Measurements from ENCODE around the gene ZNF768. TPM values are rescaled to one million over a fixed set of nuclear protein-coding genes. Genes with fewer than 3 reads are reported as not detected.

ZNF768 gene
- polyA plus RNA-seq, 4 donors = 36.0 to 69.0 (median 50.0) TPM

- DNase-seq (ENCODE audit: low read depth in 4 of 4, low spot score in 3 of 4) = no peak
Observed at GRCh38 chr16:30474684-30475083, 51.7 kb downstream of the ZNF768 start.

DNA sequence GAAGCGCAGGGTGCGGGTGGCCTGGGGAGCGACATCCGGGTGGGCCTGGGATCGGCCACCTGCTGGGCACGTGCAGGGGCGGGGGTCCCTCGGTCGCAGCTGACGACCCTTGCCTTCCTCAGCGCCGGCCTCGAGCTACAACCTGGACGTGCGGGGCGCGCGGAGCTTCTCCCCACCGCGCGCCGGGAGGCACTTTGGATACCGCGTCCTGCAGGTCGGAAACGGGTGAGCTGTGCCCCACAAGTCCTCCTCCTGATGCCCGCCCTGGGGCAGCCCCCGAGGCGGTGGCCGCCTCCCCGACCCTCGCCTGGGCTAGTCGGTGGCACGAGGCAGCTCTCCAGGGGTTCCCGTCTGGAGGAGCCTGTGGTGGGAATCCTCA, 52.3 kb downstream of the ZNF768 start:
- no peak for DNase-seq (ENCODE audit: low read depth in 4 of 4, low spot score in 3 of 4)

Other genes starting within 250 kb of the ZNF768 start
- gene CD2BP2, start 171.3 kb downstream of the ZNF768 start, polyA plus RNA-seq (ENCODE audit: insufficient read length in 4 of 4) = 10 to 100 TPM; 42.1 to 56.7 (median 55.7) TPM
- gene TBC1D10B, start 156.1 kb downstream of the ZNF768 start, polyA plus RNA-seq (ENCODE audit: insufficient read length in 4 of 4) = 10 to 100 TPM; 28.2 to 44.1 (median 34.2) TPM
- gene MYL11, start 151.8 kb downstream of the ZNF768 start, polyA plus RNA-seq (ENCODE audit: insufficient read length in 4 of 4) = 1 to 10 TPM in 3 of 4 donors, not detected in 1; 1.2 to 1.4 (median 1.2) TPM
- gene SEPTIN1, start 144.0 kb downstream of the ZNF768 start, polyA plus RNA-seq (ENCODE audit: insufficient read length in 4 of 4) = 1 to 10 TPM; 1.3 to 4.0 (median 2.1) TPM
- 10 to 100 TPM; 10.1 to 15.4 (median 13.1) TPM for gene ZNF48, start 131.1 kb downstream of the ZNF768 start, polyA plus RNA-seq (ENCODE audit: insufficient read length in 4 of 4)
- gene ZNF771, start 119.0 kb downstream of the ZNF768 start, polyA plus RNA-seq (ENCODE audit: insufficient read length in 4 of 4) = 10 to 100 TPM in 1 of 4 donors, 1 to 10 TPM in 3; 4.6 to 10.0 (median 5.2) TPM
- gene DCTPP1, start 96.5 kb downstream of the ZNF768 start, polyA plus RNA-seq (ENCODE audit: insufficient read length in 4 of 4) = 10 to 100 TPM; 31.4 to 50.4 (median 41.3) TPM
- gene SEPHS2, start 80.7 kb downstream of the ZNF768 start, polyA plus RNA-seq (ENCODE audit: insufficient read length in 4 of 4) = 10 to 100 TPM; 31.6 to 94.3 (median 89.1) TPM
- 1 to 10 TPM; 1.4 to 2.5 (median 2.1) TPM for gene ITGAL, start 53.8 kb downstream of the ZNF768 start, polyA plus RNA-seq (ENCODE audit: insufficient read length in 4 of 4)
- gene ZNF747, start 8.3 kb upstream of the ZNF768 start, polyA plus RNA-seq (ENCODE audit: insufficient read length in 4 of 4) = 10 to 100 TPM in 3 of 4 donors, 1 to 10 TPM in 1; 8.8 to 10.6 (median 10.5) TPM
- 10 to 100 TPM; 10.2 to 15.4 (median 11.6) TPM for gene ZNF764, start 31.8 kb upstream of the ZNF768 start, polyA plus RNA-seq (ENCODE audit: insufficient read length in 4 of 4)
- 10 to 100 TPM; 10.5 to 17.5 (median 13.3) TPM for gene ZNF688, start 45.1 kb upstream of the ZNF768 start, polyA plus RNA-seq (ENCODE audit: insufficient read length in 4 of 4)
- 10 to 100 TPM; 16.8 to 31.6 (median 19.6) TPM for gene ZNF785, start 59.1 kb upstream of the ZNF768 start, polyA plus RNA-seq (ENCODE audit: insufficient read length in 4 of 4)
- gene ZNF689, start 83.8 kb upstream of the ZNF768 start, polyA plus RNA-seq (ENCODE audit: insufficient read length in 4 of 4) = 10 to 100 TPM; 10.6 to 14.6 (median 13.2) TPM
- gene PRR14, start 124.4 kb upstream of the ZNF768 start, polyA plus RNA-seq (ENCODE audit: insufficient read length in 4 of 4) = 10 to 100 TPM; 32.8 to 54.7 (median 44.2) TPM
- 10 to 100 TPM; 45.4 to 85.1 (median 52.8) TPM for gene FBRS, start 131.9 kb upstream of the ZNF768 start, polyA plus RNA-seq (ENCODE audit: insufficient read length in 4 of 4)
- 10 to 100 TPM; 27.7 to 44.9 (median 33.2) TPM for gene SRCAP, start 172.6 kb upstream of the ZNF768 start, polyA plus RNA-seq (ENCODE audit: insufficient read length in 4 of 4)
- 10 to 100 TPM; 19.4 to 44.5 (median 26.0) TPM for gene PHKG2, start 221.9 kb upstream of the ZNF768 start, polyA plus RNA-seq (ENCODE audit: insufficient read length in 4 of 4)
- 10 to 100 TPM in 1 of 4 donors, 1 to 10 TPM in 3; 2.2 to 12.2 (median 8.5) TPM for gene CFAP119, start 235.5 kb upstream of the ZNF768 start, polyA plus RNA-seq (ENCODE audit: insufficient read length in 4 of 4)
- 100 to 1,000 TPM; 108 to 129 (median 121) TPM for gene RNF40, start 235.8 kb upstream of the ZNF768 start, polyA plus RNA-seq (ENCODE audit: insufficient read length in 4 of 4)